Gastrocnemius medialis (tissue), 4 donors: Measurements from ENCODE around the gene RAB38. TPM values are rescaled to one million over a fixed set of nuclear protein-coding genes. Genes with fewer than 3 reads are reported as not detected.

Source experiments
- ATAC-seq, 2 donors: fragments of 150-250 bp; one replicate each; pipeline ENCODE4 v1.9.1; 2016
- DNase-seq, 2 donors: peaks; one replicate each; pipeline ENCODE4 v3.0.0-alpha.2; 2019
- H3K27ac ChIP-seq, 4 donors: fragments of 200-600 bp; sonication (generic); 1 replicate in 1 of 4; 2 replicates in 3 of 4; pipeline ENCODE4 v1.5.1; 2016 to 2018; ENCODE audit warnings: mild to moderate bottlenecking in 2 of 4, moderate library complexity in 1 of 4
- H3K27me3 ChIP-seq, 3 donors: fragments of 200-600 bp; sonication (generic) in 2 of 3; 1 replicate in 1 of 3; 2 replicates in 2 of 3; pipeline versions ENCODE4 v1.5.1 to v1.6.0; 2016 to 2019; ENCODE audit warnings: mild to moderate bottlenecking in 1 of 3, moderate library complexity in 1 of 3
- H3K36me3 ChIP-seq, 2 donors: fragments of 200-600 bp; sonication (generic) in 1 of 2; one replicate each; pipeline ENCODE4 v1.5.1; 2017 to 2018
- H3K4me1 ChIP-seq, 2 donors: fragments of 200-600 bp; sonication (generic) in 1 of 2; one replicate each; pipeline ENCODE4 v1.5.1; 2016 to 2017; ENCODE audit warnings: mild to moderate bottlenecking in 2 of 2
- H3K4me3 ChIP-seq, 4 donors: fragments of 200-600 bp; sonication (generic) in 3 of 4; 1 replicate in 1 of 4; 2 replicates in 3 of 4; pipeline ENCODE4 v1.5.1; 2016 to 2019; ENCODE audit warnings: mild to moderate bottlenecking in 2 of 4
- H3K9me3 ChIP-seq, 3 donors: fragments of 200-600 bp; sonication (generic) in 2 of 3; 1 replicate in 1 of 3; 2 replicates in 2 of 3; pipeline ENCODE4 v1.5.1; 2016 to 2019
- CTCF ChIP-seq, 5 experiments: fragments of 450-650 bp in 3 of 5; fragments of 200-600 bp in 2 of 5; sonication (generic) in 2 of 5; IDR thresholded peaks in 4 of 5; conservative IDR thresholded peaks in 1 of 5; 1 replicate in 4 of 5; 2 replicates in 1 of 5; pipeline ENCODE4 v1.5.1; 2016 to 2019; ENCODE audit warnings: antibody characterized with exemption in 5 of 5, mild to moderate bottlenecking in 3 of 5, moderate library complexity in 3 of 5
- POLR2A ChIP-seq, 2 donors: fragments of 450-650 bp; IDR thresholded peaks; one replicate each; pipeline ENCODE4 v1.6.1; 2017; ENCODE audit warnings: antibody characterized with exemption in 2 of 2, mild to moderate bottlenecking in 2 of 2, moderate library complexity in 2 of 2
- in situ Hi-C, 4 donors: fragments of 200-750 bp; cut with MboI; loops; one replicate each; pipeline versions ENCODE4 v1.15.0 to v1.8.0; 2017; ENCODE audit warnings: low sequenced_read_pairs in 4 of 4
- intact Hi-C: fragments of 100-400 bp; cut with DNase I; formaldehyde crosslinking; loops from one replicate; pipeline ENCODE4 v1.15.1; 2023; ENCODE audit warnings: low total_unique reads
- total RNA-seq, 4 donors: library from RNA; depleted of rRNA; stranded (reverse); fragments of >200 nt; gene quantifications; one replicate each; pipeline versions ENCODE4 v1.1.0 to v1.2.3, GENCODE V29; 2016

The RAB38 gene
- total RNA-seq, 4 donors from 2014 or later = 0.27 TPM; not detected in 3

GRCh38 chr11:88117281-88117858 is 57.9 kb downstream of the RAB38 start:
- H3K27ac ChIP-seq = no peak overlapping the region
- ATAC-seq (no peak), DNase-seq (no peak)
- no peaks in the 10 kb centered on the region for H3K9me3 ChIP-seq
- H3K4me3 ChIP-seq = no peak overlapping the region
- H3K27me3 ChIP-seq = no peaks in the 10 kb centered on the region
- no peak for TF ChIP-seq POLR2A (IDR thresholded peaks at IDR 0.05)
- TF ChIP-seq CTCF (IDR thresholded peaks at IDR 0.05 in 4 of 5, conservative IDR thresholded peaks at IDR 0.05 in 1 of 5) = no peak
- in situ Hi-C loops = no loop called here
- H3K4me1 ChIP-seq = no peaks in the 10 kb centered on the region
- H3K36me3 ChIP-seq = no peaks in the 10 kb centered on the region
- intact Hi-C loops = no loop called here

- ATAC-seq = no peak
- in situ Hi-C loops = no loop called here
- H3K27me3 ChIP-seq = no peaks in the 10 kb centered on the region
- H3K4me3 ChIP-seq = no peak overlapping the region
- no peaks in the 10 kb centered on the region for H3K9me3 ChIP-seq
- intact Hi-C loops = no loop called here
- no peaks in the 10 kb centered on the region for H3K4me1 ChIP-seq
- TF ChIP-seq POLR2A (IDR thresholded peaks at IDR 0.05) = no peak
- TF ChIP-seq CTCF (IDR thresholded peaks at IDR 0.05 in 4 of 5, conservative IDR thresholded peaks at IDR 0.05 in 1 of 5) = no peak
- no peak for DNase-seq
- H3K36me3 ChIP-seq = no peaks in the 10 kb centered on the region
- H3K27ac ChIP-seq = no peak overlapping the region
Measured at GRCh38 chr11:88115828-88116755, 59.2 kb downstream of the RAB38 start.

- TF ChIP-seq POLR2A (IDR thresholded peaks at IDR 0.05) (no peak), CTCF (IDR thresholded peaks at IDR 0.05 in 4 of 5, conservative IDR thresholded peaks at IDR 0.05 in 1 of 5) (no peak)
- Histone ChIP-seq H3K27ac (no peak overlapping the region), H3K4me3 (no peak overlapping the region), H3K9me3 (no peaks in the 10 kb centered on the region), H3K27me3 (no peaks in the 10 kb centered on the region), H3K4me1 (no peaks in the 10 kb centered on the region), H3K36me3 (no peaks in the 10 kb centered on the region)
- intact Hi-C loops = no loop called here
- DNase-seq (no peak), ATAC-seq (no peak)
- in situ Hi-C loops = no loop called here
Measured at GRCh38 chr11:88114486-88115045, 60.7 kb downstream of the RAB38 start.

- intact Hi-C loops (loop anchor here (10.0 kb wide), 1 partner anchor 438 kb away; no protein-coding TSS in a partner anchor), in situ Hi-C loops (no loop called here)
- no peaks in the 10 kb centered on the region for H3K9me3 ChIP-seq
- no peaks in the 10 kb centered on the region for H3K4me1 ChIP-seq
- no peaks in the 10 kb centered on the region for H3K36me3 ChIP-seq
- no peak overlapping the region for H3K27ac ChIP-seq
- TF ChIP-seq POLR2A (IDR thresholded peaks at IDR 0.05) (no peak), CTCF (IDR thresholded peaks at IDR 0.05 in 4 of 5, conservative IDR thresholded peaks at IDR 0.05 in 1 of 5) (no peak)
- no peak overlapping the region for H3K4me3 ChIP-seq
- no peak for DNase-seq
- ATAC-seq = no peak
- no peaks in the 10 kb centered on the region for H3K27me3 ChIP-seq
Measured at GRCh38 chr11:88106666-88107065, 68.6 kb downstream of the RAB38 start.
